Natural killer cell (primary cell): Measurements from ENCODE around the gene CEMP1. TPM values are rescaled to one million over a fixed set of nuclear protein-coding genes. Genes with fewer than 3 reads are reported as not detected.

Experiments used
- ATAC-seq, 3 donors: fragments of 150-1000 bp in 2 of 3; fragments of 200-7000 bp in 1 of 3; cut with Tn5 transposase; 1 replicate in 1 of 3; 2 replicates in 2 of 3; pipeline ENCODE4 v1.10.0; 2021; ENCODE audit warnings: mild to moderate bottlenecking in 2 of 3, moderate library complexity in 2 of 3
- DNase-seq, 2 donors: peaks; one replicate each; pipeline versions ENCODE4 v3.0.0 to v3.0.0-alpha.2; 2013 to 2021; ENCODE audit warnings: mixed read lengths in 1 of 2
- H3K27ac ChIP-seq: one replicate; pipeline ENCODE4 v1.5.1; 2013; ENCODE audit warnings: mild to moderate bottlenecking, low read length
- H3K27me3 ChIP-seq: one replicate; pipeline ENCODE4 v1.6.1; 2013; ENCODE audit warnings: low read length; ENCODE audit not compliant: control insufficient read depth, insufficient read depth
- H3K36me3 ChIP-seq: one replicate; pipeline ENCODE4 v1.6.1; 2013; ENCODE audit warnings: low read length; ENCODE audit not compliant: control insufficient read depth, insufficient read depth
- H3K4me1 ChIP-seq: one replicate; pipeline ENCODE4 v1.6.1; 2013; ENCODE audit warnings: low read length; ENCODE audit not compliant: control insufficient read depth, insufficient read depth
- H3K4me3 ChIP-seq: one replicate; pipeline ENCODE4 v1.5.1; 2013; ENCODE audit warnings: low read length
- H3K9me3 ChIP-seq: one replicate; pipeline ENCODE4 v1.6.1; 2013; ENCODE audit warnings: low read length; ENCODE audit not compliant: control insufficient read depth, insufficient read depth
- H3K27ac Mint-ChIP-seq, 2 donors: one replicate each; pipeline ENCODE4 v1.8.0; 2022; ENCODE audit warnings: mild to moderate bottlenecking in 2 of 2, mixed read lengths in 2 of 2, moderate library complexity in 1 of 2
- H3K27me3 Mint-ChIP-seq, 2 donors: one replicate each; pipeline ENCODE4 v1.8.0; 2022; ENCODE audit warnings: low read depth in 2 of 2, mixed read lengths in 2 of 2
- H3K36me3 Mint-ChIP-seq: one replicate; pipeline ENCODE4 v1.8.0; 2022; ENCODE audit warnings: mixed read lengths
- H3K4me1 Mint-ChIP-seq, 2 donors: one replicate each; pipeline ENCODE4 v1.8.0; 2022; ENCODE audit warnings: mixed read lengths in 2 of 2
- H3K4me3 Mint-ChIP-seq: one replicate; pipeline ENCODE4 v1.8.0; 2022; ENCODE audit warnings: mild to moderate bottlenecking, moderate library complexity, mixed read lengths
- H3K9me3 Mint-ChIP-seq, 2 donors: one replicate each; pipeline ENCODE4 v1.8.0; 2022; ENCODE audit warnings: mixed read lengths in 2 of 2
- WGBS: methylation state at CpG from one replicate; pipeline ENCODE4 v1.1.7; 2013; ENCODE audit warnings: missing lambda C conversion rate; ENCODE audit not compliant: insufficient coverage; 5-methylcytosine and 5-hydroxymethylcytosine counted together
- intact Hi-C: fragments of 100-400 bp; cut with micrococcal nuclease; formaldehyde crosslinking; loops from one replicate; pipeline ENCODE4 v1.14.2; 2022
- total RNA-seq, 4 donors: library from RNA; stranded (reverse); fragments of 120-200 nt in 1 of 4; gene quantifications; one replicate each; pipeline versions ENCODE4 v1.2.3 to v1.2.4, GENCODE V29; 2013 to 2022
- TF ChIP-seq, protein P1 (sequence below): fragments of 200-600 bp; IDR thresholded peaks from one replicate; pipeline ENCODE4 v1.8.0; 2022; ENCODE audit warnings: antibody characterized with exemption

Gene CEMP1
- total RNA-seq, 3 donors from 2014 or later (not counting 1 experiment from before 2014, with no cell fraction given) = 0.28 to 0.56 (median 0.45) TPM

DNA sequence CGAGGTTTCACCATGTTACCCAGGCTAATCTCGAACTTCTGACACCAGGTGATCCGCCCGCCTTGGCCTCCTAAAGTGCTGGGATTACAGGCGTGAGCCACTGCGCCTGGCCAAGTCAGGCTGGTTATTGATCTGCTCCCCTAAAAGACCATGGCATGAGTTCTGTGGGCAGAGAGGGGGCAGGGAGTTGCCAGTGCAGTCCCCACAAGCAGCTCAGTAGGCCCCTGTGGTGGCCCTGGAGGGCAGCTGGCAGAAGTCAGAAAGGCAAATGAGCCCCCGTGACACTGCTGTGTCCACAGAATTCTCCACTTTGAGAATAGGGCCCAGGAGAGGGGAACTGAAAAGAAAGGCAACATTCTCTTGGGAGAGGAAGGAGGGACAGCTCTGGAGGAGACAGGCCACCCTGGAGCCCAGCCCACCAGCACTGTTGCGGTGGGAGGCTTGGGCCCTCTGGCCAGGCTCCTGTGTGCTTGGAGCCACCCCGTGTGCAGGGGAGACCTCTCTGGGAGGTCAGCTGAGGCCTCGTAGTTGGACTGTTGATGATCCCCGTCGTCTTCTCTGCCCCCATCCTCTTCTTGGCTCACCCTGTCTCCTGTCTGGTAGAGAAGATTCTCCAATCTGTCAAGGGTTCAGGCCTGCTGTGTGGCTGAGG, 13.1 kb downstream of the CEMP1 start:
- WGBS = 87% methylated on average over 12 of the region's 12 CpGs
- intact Hi-C loops = no loop called here
- no peak overlapping the region for H3K27ac ChIP-seq
- no peaks in the 10 kb centered on the region for H3K9me3 ChIP-seq
- H3K4me1 ChIP-seq = peaks cover 71% of the 10 kb centered on the region
- H3K36me3 ChIP-seq = peaks cover 6% of the 10 kb centered on the region
- H3K9me3 Mint-ChIP-seq = no peaks in the 10 kb centered on the region
- H3K4me3 Mint-ChIP-seq = peak overlapping the region; percentile 49
- no peak overlapping the region for H3K4me3 ChIP-seq
- no peaks in the 10 kb centered on the region for H3K27me3 ChIP-seq
- H3K4me1 Mint-ChIP-seq = peaks cover 54 to 70% of the 10 kb centered on the region in 2 donors
- no peaks in the 10 kb centered on the region for H3K27me3 Mint-ChIP-seq
- H3K36me3 Mint-ChIP-seq = no peaks in the 10 kb centered on the region
- ATAC-seq = no peak
- no peak for DNase-seq
- H3K27ac Mint-ChIP-seq = peak overlapping the region; percentile 89 to 91
- TF ChIP-seq, protein P1, sequence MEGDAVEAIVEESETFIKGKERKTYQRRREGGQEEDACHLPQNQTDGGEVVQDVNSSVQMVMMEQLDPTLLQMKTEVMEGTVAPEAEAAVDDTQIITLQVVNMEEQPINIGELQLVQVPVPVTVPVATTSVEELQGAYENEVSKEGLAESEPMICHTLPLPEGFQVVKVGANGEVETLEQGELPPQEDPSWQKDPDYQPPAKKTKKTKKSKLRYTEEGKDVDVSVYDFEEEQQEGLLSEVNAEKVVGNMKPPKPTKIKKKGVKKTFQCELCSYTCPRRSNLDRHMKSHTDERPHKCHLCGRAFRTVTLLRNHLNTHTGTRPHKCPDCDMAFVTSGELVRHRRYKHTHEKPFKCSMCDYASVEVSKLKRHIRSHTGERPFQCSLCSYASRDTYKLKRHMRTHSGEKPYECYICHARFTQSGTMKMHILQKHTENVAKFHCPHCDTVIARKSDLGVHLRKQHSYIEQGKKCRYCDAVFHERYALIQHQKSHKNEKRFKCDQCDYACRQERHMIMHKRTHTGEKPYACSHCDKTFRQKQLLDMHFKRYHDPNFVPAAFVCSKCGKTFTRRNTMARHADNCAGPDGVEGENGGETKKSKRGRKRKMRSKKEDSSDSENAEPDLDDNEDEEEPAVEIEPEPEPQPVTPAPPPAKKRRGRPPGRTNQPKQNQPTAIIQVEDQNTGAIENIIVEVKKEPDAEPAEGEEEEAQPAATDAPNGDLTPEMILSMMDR = no peak

DNA sequence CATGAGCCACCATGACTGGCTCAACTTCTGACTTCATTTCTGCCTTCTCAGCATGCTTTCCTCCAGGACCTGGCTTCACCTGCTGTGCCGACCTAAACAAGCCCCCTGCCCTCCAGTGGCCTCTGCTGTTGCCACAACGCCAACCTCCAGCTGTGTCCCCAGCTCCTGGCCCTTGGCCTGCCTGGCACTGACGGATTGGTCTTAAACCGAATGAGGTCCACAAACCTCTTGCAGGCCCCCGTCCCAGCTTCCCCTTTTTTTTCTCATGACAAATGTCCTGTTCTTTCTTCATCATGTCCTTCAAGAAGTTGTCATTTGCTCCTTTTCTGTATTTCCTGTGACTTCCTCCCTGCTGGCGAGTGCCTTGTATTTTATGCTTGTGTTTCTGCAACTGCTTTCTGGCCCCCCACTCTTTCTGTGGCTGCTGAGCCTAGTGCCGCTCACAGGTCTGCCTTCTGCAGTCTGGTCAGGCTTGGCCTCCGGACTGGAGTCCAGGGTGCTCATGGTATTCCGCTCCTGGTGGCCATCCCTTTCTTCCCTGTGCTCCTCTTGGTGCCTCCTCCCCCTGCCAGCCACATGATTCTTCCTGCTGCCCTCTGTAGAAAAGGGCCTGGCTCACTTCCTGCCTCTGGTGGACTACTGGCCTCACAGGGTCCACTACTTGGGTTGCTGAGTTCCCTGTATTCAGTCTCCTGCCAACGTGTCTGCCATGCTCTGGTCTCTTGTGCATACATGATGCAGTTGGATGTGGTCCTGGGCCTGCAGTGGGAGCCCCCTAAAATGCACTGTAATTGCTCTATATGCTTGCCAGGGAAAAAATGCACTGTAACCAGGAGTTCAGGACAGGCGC, 14.6 kb downstream of the CEMP1 start:
- Mint-ChIP-seq H3K4me3 (peak overlapping the region; percentile 86), H3K27ac (peak overlapping the region; percentile 89 to 91), H3K4me1 (peaks cover 66 to 82% of the 10 kb centered on the region in 2 donors), H3K27me3 (peaks cover 0 to 4% of the 10 kb centered on the region in 2 donors), H3K9me3 (no peaks in the 10 kb centered on the region), H3K36me3 (no peaks in the 10 kb centered on the region)
- Histone ChIP-seq H3K4me3 (no peak overlapping the region), H3K4me1 (peaks cover 80% of the 10 kb centered on the region), H3K27ac (peak overlapping the region; percentile 91), H3K9me3 (no peaks in the 10 kb centered on the region), H3K27me3 (no peaks in the 10 kb centered on the region), H3K36me3 (peaks cover 4% of the 10 kb centered on the region)
- TF ChIP-seq, protein P1 = no peak
- DNase-seq (no peak), ATAC-seq (no peak)
- 52% methylated on average over 11 of the region's 11 CpGs for WGBS
- intact Hi-C loops = no loop called here

DNA sequence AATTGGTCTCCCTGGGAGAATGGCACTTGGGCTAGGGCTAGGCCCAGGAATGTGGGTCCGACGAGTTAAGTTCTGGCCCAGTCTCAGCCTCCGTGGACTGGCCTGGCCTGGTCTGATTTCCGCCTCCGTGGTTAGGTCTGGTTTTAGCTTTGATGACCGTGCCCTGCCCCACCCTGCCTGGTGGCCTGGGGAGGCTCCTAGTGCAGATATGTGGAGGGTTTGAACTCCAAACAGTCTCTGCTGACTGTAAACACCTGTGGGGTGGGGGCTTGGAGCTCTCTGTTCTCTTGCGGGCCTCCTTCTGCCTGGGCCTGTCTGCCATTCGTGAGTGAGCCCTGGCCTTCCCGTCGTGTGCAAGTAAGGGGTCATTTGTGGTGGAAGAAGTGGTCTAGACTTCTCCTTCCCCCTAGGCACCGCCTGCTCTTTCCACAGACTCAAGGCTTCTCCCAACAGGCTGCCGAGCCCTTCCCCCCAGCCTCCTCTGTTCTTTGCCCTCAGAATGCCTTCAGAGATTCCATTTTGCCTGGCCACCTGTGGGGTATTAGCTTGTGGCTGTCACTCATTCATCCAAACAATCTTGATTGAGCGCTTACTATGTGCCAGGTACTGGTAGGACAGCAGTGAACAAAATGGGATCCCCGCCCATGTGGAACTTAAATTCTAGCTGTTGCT, 15.9 kb downstream of the CEMP1 start:
- DNase-seq (no peak), ATAC-seq (no peak)
- Histone ChIP-seq H3K9me3 (no peaks in the 10 kb centered on the region), H3K36me3 (peaks cover 4% of the 10 kb centered on the region), H3K27me3 (no peaks in the 10 kb centered on the region), H3K4me1 (peaks cover 72% of the 10 kb centered on the region), H3K27ac (peak overlapping the region; percentile 91), H3K4me3 (peak overlapping the region; percentile 73)
- whole genome bisulfite sequencing = 28% methylated on average over 12 of the region's 14 CpGs
- Mint-ChIP-seq H3K27me3 (peaks cover 0 to 4% of the 10 kb centered on the region in 2 donors), H3K4me1 (peaks cover 57 to 79% of the 10 kb centered on the region in 2 donors), H3K27ac (peak overlapping the region; percentile 89 to 91), H3K4me3 (peak overlapping the region; percentile 86), H3K9me3 (no peaks in the 10 kb centered on the region), H3K36me3 (no peaks in the 10 kb centered on the region)
- TF ChIP-seq, protein P1 = no peak
- intact Hi-C loops = no loop called here
